ENCODE results near the gene CATSPER1.

DNA sequence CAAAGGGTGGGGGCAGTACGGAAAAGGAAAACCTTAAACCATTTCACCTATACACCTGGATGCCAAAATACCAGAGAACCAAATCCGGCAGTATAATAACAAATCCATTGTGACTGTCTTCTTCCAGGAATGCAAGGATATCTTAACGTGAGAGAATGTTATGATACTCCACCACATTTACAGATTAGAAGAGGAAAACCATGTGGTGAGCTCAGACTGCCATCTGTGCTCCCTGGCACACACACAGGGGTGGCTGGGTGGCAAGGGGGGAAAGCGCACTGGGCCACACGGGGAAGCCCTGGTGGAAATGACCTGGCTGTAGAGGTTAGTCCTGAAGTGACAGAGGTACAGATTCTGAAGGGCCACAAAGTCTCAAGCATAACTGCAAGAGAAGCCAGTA is 34.2 kb downstream of the CATSPER1 start:
- TF ChIP-seq L3MBTL2 (conservative IDR thresholded peaks at IDR 0.05) (no peak), ZNF384 (IDR thresholded peaks at IDR 0.05) (no peak), TARDBP (IDR thresholded peaks at IDR 0.05) (no peak), SP1 (IDR thresholded peaks at IDR 0.05) (no peak), ARNT (IDR thresholded peaks at IDR 0.05) (no peak)
- TF ChIP-seq, protein P1, sequence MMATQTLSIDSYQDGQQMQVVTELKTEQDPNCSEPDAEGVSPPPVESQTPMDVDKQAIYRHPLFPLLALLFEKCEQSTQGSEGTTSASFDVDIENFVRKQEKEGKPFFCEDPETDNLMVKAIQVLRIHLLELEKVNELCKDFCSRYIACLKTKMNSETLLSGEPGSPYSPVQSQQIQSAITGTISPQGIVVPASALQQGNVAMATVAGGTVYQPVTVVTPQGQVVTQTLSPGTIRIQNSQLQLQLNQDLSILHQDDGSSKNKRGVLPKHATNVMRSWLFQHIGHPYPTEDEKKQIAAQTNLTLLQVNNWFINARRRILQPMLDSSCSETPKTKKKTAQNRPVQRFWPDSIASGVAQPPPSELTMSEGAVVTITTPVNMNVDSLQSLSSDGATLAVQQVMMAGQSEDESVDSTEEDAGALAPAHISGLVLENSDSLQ (IDR thresholded peaks at IDR 0.05): no peak

Measured in HEK293T (cell line).